ENCODE results near the gene EIF3C.
"Not testable (repeated sequence)": the region's sequence is repeated elsewhere in the genome, so short reads cannot be mapped to it uniquely, and the experiment has no call there.

GRCh38 chr16:28739787-28740186 is 28.5 kb downstream of the EIF3C start:
- TF ChIP-seq POLR2A (IDR thresholded peaks at IDR 0.05; ENCODE audit: low read depth, low read length); CTCF (conservative IDR thresholded peaks at IDR 0.05; ENCODE audit: low read depth, low read length); RAD21 (IDR thresholded peaks at IDR 0.05; ENCODE audit: low read length); RCOR1 (IDR thresholded peaks at IDR 0.05; ENCODE audit: insufficient replicate concordance, low read length); USF2 (IDR thresholded peaks at IDR 0.05; ENCODE audit: low read depth, low read length); BHLHE40 (IDR thresholded peaks at IDR 0.05; ENCODE audit: low read depth, low read length); RFX5 (IDR thresholded peaks at IDR 0.05; ENCODE audit: low read depth, low read length); SMC3 (IDR thresholded peaks at IDR 0.05; ENCODE audit: low read depth, low read length); MAZ (IDR thresholded peaks at IDR 0.05; ENCODE audit: borderline replicate concordance, low read depth, low read length); CEBPB (IDR thresholded peaks at IDR 0.05; ENCODE audit: low read depth, low read length); MAFK (IDR thresholded peaks at IDR 0.05; ENCODE audit: low read depth, low read length): not testable (repeated sequence)

Data from IMR-90 (cell line).